ENCODE results near the gene AMFR. TPM values are rescaled to one million over a fixed set of nuclear protein-coding genes. Genes with fewer than 3 reads are reported as not detected.

AMFR gene
- total RNA-seq, 1 experiment from 2014 or later, result 89.4 TPM

DNA sequence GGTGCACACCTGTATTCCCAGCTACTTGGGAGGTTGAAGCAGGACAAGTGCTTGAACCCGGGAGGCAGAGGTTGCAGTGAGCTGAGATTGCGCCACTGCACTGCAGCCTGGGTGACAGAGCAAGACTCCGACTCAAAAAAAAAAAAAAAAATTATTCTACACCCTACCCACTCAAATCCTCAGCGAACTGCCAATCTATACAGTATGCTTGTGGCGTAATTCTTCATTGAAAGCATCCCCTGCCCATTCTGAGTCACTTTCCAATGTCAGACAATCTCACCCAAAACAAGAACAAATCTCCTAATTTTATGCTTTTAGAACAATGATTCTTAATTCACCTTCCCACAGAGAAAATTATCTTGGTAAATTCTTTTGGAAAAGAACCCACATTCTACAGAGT lies 12.0 kb downstream of the AMFR start:
- Histone ChIP-seq H3K4me2 (no peak overlapping the region), H3K36me3 (ENCODE audit: low read depth) (peaks cover 5% of the 10 kb centered on the region; the same call in 1 of the 2 replicates), H3K4me1 (replicated peaks; ENCODE audit: insufficient read depth) (peaks cover 22% of the 10 kb centered on the region), H3K27ac (no peak overlapping the region), H3K4me3 (no peak overlapping the region), H3K79me2 (ENCODE audit: low read depth) (peaks cover 57% of the 10 kb centered on the region), H4K20me1 (ENCODE audit: insufficient read depth) (no peaks in the 10 kb centered on the region), H3K9me2 (ENCODE audit: insufficient read depth) (no peaks in the 10 kb centered on the region), H2AFZ (no peak overlapping the region), H3F3A (ENCODE audit: insufficient read depth, low read depth) (peaks cover 32% of the 10 kb centered on the region), H3K27me3 (ENCODE audit: insufficient read depth, low read depth) (no peaks in the 10 kb centered on the region), H3K9me3 (ENCODE audit: insufficient read depth, low read depth) (no peaks in the 10 kb centered on the region)
- no peak for TF ChIP-seq EZH2 (IDR thresholded peaks at IDR 0.05; ENCODE audit: low read depth)
- TF ChIP-seq, protein P1, sequence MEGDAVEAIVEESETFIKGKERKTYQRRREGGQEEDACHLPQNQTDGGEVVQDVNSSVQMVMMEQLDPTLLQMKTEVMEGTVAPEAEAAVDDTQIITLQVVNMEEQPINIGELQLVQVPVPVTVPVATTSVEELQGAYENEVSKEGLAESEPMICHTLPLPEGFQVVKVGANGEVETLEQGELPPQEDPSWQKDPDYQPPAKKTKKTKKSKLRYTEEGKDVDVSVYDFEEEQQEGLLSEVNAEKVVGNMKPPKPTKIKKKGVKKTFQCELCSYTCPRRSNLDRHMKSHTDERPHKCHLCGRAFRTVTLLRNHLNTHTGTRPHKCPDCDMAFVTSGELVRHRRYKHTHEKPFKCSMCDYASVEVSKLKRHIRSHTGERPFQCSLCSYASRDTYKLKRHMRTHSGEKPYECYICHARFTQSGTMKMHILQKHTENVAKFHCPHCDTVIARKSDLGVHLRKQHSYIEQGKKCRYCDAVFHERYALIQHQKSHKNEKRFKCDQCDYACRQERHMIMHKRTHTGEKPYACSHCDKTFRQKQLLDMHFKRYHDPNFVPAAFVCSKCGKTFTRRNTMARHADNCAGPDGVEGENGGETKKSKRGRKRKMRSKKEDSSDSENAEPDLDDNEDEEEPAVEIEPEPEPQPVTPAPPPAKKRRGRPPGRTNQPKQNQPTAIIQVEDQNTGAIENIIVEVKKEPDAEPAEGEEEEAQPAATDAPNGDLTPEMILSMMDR (conservative IDR thresholded peaks at IDR 0.05), result no peak
- intact Hi-C loops (cut with micrococcal nuclease; ENCODE audit: unreplicated experiment), result no loop called here
- ChIA-PET CTCF (no interaction called here), POLR2A (ENCODE audit: unreplicated experiment) (no interaction called here)
- DNase-seq, result no peak
- no TSS peak for BruUV-seq (replicated peaks)

DNA sequence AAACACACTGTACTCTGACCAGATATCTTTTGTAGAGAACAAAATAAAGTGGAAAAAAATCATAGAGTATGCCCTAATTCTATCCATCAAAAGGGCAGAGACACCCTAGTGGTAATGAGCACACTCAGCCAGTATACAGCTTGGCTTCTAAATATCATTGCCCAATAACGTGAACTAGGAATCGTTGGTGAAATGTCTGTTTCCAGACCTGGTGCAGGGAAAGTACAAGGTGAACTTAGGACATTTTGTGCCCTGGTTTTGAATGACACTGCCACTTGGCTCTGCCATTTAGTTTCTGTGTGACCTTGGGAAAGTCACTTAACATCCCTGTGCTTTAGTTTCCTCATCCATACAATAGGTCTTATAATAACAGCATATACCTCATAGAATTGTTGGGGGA lies 13.7 kb downstream of the AMFR start:
- H2AFZ ChIP-seq, result no peak overlapping the region
- H3K27ac ChIP-seq, result no peak overlapping the region
- no peaks in the 10 kb centered on the region for H3K9me2 ChIP-seq (ENCODE audit: insufficient read depth)
- no peaks in the 10 kb centered on the region for H3K27me3 ChIP-seq (ENCODE audit: insufficient read depth, low read depth)
- H3K36me3 ChIP-seq (ENCODE audit: low read depth), result peaks cover 16% of the 10 kb centered on the region
- peaks cover 52% of the 10 kb centered on the region for H3K79me2 ChIP-seq (ENCODE audit: low read depth)
- no peak overlapping the region for H3K4me2 ChIP-seq
- no peak overlapping the region for H3K4me3 ChIP-seq
- peaks cover 32% of the 10 kb centered on the region for H3K4me1 ChIP-seq (replicated peaks; ENCODE audit: insufficient read depth)
- no peak for TF ChIP-seq EZH2 (IDR thresholded peaks at IDR 0.05; ENCODE audit: low read depth)
- TF ChIP-seq, protein P1 (conservative IDR thresholded peaks at IDR 0.05), result no peak
- BruUV-seq (replicated peaks), result no TSS peak
- intact Hi-C loops (cut with micrococcal nuclease; ENCODE audit: unreplicated experiment), result no loop called here
- POLR2A ChIA-PET (ENCODE audit: unreplicated experiment), result no interaction called here
- peaks cover 46% of the 10 kb centered on the region for H3F3A ChIP-seq (ENCODE audit: insufficient read depth, low read depth)
- DNase-seq, result no peak
- H3K9me3 ChIP-seq (ENCODE audit: insufficient read depth, low read depth), result no peaks in the 10 kb centered on the region
- CTCF ChIA-PET, result no interaction called here
- no peaks in the 10 kb centered on the region for H4K20me1 ChIP-seq (ENCODE audit: insufficient read depth)

DNA sequence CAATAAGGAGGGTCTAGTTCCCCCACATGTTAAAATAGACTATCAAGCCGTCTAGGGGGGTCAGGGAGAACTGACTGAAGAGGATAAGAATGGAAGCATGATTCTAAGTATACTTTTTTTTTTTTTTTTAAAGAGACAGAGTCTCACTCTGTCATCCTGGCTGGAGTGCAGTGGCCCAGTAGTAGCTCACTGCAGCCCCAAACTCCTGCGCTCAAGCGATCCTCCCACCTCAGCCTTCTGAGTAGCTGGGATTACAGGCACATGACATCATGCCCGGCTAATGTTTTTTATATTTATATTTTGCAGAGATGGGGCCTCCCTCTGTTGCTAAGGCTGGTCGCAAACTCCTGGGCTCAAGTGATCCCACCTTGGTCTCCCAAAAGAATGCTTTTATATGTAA lies 14.2 kb downstream of the AMFR start:
- Histone ChIP-seq H4K20me1 (ENCODE audit: insufficient read depth) (no peaks in the 10 kb centered on the region), H3K27me3 (ENCODE audit: insufficient read depth, low read depth) (no peaks in the 10 kb centered on the region), H3K4me1 (replicated peaks; ENCODE audit: insufficient read depth) (peaks cover 32% of the 10 kb centered on the region), H3K9me3 (ENCODE audit: insufficient read depth, low read depth) (no peaks in the 10 kb centered on the region), H3K4me2 (no peak overlapping the region), H3K9me2 (ENCODE audit: insufficient read depth) (no peaks in the 10 kb centered on the region), H3K27ac (no peak overlapping the region), H3K36me3 (ENCODE audit: low read depth) (peaks cover 16% of the 10 kb centered on the region), H3F3A (ENCODE audit: insufficient read depth, low read depth) (peaks cover 49% of the 10 kb centered on the region), H2AFZ (no peak overlapping the region), H3K4me3 (no peak overlapping the region), H3K79me2 (ENCODE audit: low read depth) (peaks cover 48% of the 10 kb centered on the region)
- no TSS peak for BruUV-seq (replicated peaks)
- POLR2A ChIA-PET (ENCODE audit: unreplicated experiment), result no interaction called here
- TF ChIP-seq, protein P1 (conservative IDR thresholded peaks at IDR 0.05), result no peak
- TF ChIP-seq EZH2 (IDR thresholded peaks at IDR 0.05; ENCODE audit: low read depth), result no peak
- DNase-seq, result no peak
- intact Hi-C loops (cut with micrococcal nuclease; ENCODE audit: unreplicated experiment), result no loop called here
- CTCF ChIA-PET, result no interaction called here
